Stimulated activated memory B cell treated with anti-CD40 and anti-IgM and Interleukin-4, amounts not matched to agents 10 μg/mL and 1 μg/mL and 100 μg/mL, for 72 hours (primary cell): ENCODE data around the gene HADHB.
"Not testable (repeated sequence)": the region's sequence is repeated elsewhere in the genome, so short reads cannot be mapped to it uniquely, and the experiment has no call there.

ENCODE experiments used
- ATAC-seq: fragments of 150-1000 bp; cut with Tn5 transposase; 2 replicates; pipeline ENCODE4 v1.10.0; 2021
- H3K27ac Mint-ChIP-seq: one replicate; pipeline ENCODE4 v1.8.0; 2022; ENCODE audit warnings: mild to moderate bottlenecking, mixed read lengths
- H3K27me3 Mint-ChIP-seq: one replicate; pipeline ENCODE4 v1.8.0; 2022; ENCODE audit warnings: mixed read lengths
- H3K36me3 Mint-ChIP-seq: one replicate; pipeline ENCODE4 v1.8.0; 2022; ENCODE audit warnings: mixed read lengths
- H3K4me1 Mint-ChIP-seq: one replicate; pipeline ENCODE4 v1.8.0; 2022; ENCODE audit warnings: mixed read lengths
- H3K4me3 Mint-ChIP-seq: one replicate; pipeline ENCODE4 v1.8.0; 2022; ENCODE audit warnings: mild to moderate bottlenecking, moderate library complexity, mixed read lengths
- H3K9me3 Mint-ChIP-seq: one replicate; pipeline ENCODE4 v1.8.0; 2022; ENCODE audit warnings: mixed read lengths

The HADHB gene

GRCh38 chr2:26298638-26299393 lies 54.1 kb downstream of the HADHB start:
- no peaks in the 10 kb centered on the region for H3K4me1 Mint-ChIP-seq
- H3K27ac Mint-ChIP-seq, result no peak overlapping the region
- peak; percentile 75 for ATAC-seq
- H3K4me3 Mint-ChIP-seq, result no peak overlapping the region
- H3K9me3 Mint-ChIP-seq, result no peaks in the 10 kb centered on the region
- H3K36me3 Mint-ChIP-seq, result no peaks in the 10 kb centered on the region
- H3K27me3 Mint-ChIP-seq, result no peaks in the 10 kb centered on the region

DNA sequence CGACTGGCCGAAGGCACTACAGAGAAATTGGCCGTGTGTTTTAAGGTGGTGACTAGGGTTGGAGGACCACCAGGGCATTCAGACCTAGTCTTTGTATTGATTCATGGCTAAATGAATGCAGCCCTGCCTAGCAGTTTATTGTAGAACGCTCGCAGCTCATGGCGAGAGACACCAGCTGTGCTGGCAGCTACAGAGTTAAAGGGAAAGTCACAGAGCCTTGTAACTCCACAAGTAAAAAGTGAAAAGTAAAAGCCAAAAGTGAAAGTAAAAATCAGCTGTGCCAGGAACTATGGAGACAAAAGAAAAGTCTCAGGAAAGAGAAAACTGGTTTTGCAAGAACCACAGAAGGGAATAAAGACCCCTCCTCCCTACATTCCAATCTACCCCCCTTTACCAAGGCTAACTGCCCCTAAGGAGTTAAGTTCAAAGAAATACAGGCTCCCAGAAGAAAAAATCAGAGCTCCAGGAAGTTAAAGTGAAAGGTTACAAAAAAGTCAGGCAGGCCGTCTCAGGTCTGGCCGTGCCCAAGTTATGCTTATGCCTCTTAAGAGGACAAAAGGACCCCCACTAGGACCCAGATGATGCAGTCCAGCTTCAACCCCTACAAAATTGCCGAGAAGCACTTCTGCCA lies 54.8 kb downstream of the HADHB start:
- ATAC-seq, result peak; percentile 52
- H3K4me1 Mint-ChIP-seq, result no peaks in the 10 kb centered on the region
- H3K9me3 Mint-ChIP-seq, result no peaks in the 10 kb centered on the region
- H3K27ac Mint-ChIP-seq, result no peak overlapping the region
- no peak overlapping the region for H3K4me3 Mint-ChIP-seq
- no peaks in the 10 kb centered on the region for H3K36me3 Mint-ChIP-seq
- H3K27me3 Mint-ChIP-seq, result no peaks in the 10 kb centered on the region

DNA sequence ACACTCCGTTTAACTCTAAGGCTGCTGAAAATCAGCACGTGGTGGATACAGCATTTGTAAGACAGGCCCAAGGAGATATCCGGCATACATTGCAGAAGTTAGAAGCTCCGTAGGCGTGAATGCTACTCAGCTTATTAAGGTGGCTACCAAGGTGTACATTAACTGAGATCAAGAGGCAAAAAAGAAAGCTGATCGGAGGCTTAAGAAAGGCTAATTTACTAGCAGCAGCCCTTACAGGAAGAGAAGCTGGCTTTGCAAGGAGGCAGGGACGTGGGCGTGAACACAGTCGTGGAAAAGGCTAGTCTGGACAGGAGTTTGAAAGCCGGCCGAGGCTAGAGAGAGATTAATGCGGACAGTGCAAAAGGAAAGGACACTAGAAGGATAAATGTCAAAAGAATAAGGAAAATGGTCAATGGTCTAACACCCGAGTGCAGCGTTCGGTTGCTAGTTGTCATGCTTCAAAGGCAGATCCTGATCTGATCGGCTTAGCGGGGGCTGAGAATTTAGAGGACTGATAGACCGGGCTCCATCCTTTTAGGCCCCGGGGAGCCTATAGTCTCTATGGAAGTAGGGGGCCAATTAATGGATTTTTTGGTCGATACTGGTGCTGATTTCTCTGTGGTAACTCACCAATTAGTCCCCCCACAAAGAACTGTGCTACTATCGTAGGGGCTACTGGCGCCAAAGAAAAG lies 55.6 kb downstream of the HADHB start:
- no peak overlapping the region for H3K27ac Mint-ChIP-seq
- no peaks in the 10 kb centered on the region for H3K36me3 Mint-ChIP-seq
- no peaks in the 10 kb centered on the region for H3K4me1 Mint-ChIP-seq
- H3K9me3 Mint-ChIP-seq, result no peaks in the 10 kb centered on the region
- H3K27me3 Mint-ChIP-seq, result no peaks in the 10 kb centered on the region
- no peak overlapping the region for H3K4me3 Mint-ChIP-seq
- ATAC-seq, result no peak

DNA sequence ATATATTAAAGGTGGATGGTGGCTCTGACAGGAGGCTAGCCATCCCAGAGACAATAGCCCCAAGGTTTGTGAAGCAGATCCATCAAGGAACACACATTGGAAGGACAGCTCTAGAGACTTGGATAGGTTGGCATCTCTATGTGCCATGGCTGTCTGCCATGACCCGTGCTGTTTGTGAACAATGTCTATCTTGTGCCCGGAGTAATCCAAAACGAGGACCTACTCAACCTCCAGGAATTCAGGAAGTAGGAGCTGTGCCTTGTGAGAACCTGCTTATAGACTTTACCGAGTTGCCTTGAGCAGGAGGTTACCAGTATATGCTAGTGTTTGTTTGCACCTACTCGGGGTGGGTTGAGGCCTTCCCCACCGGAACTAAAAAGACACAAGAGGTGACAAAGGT lies 58.1 kb downstream of the HADHB start:
- H3K4me3 Mint-ChIP-seq, result no peak overlapping the region
- H3K27ac Mint-ChIP-seq, result no peak overlapping the region
- ATAC-seq, result no peak
- no peaks in the 10 kb centered on the region for H3K36me3 Mint-ChIP-seq
- no peaks in the 10 kb centered on the region for H3K27me3 Mint-ChIP-seq
- H3K9me3 Mint-ChIP-seq, result no peaks in the 10 kb centered on the region
- H3K4me1 Mint-ChIP-seq, result no peaks in the 10 kb centered on the region

DNA sequence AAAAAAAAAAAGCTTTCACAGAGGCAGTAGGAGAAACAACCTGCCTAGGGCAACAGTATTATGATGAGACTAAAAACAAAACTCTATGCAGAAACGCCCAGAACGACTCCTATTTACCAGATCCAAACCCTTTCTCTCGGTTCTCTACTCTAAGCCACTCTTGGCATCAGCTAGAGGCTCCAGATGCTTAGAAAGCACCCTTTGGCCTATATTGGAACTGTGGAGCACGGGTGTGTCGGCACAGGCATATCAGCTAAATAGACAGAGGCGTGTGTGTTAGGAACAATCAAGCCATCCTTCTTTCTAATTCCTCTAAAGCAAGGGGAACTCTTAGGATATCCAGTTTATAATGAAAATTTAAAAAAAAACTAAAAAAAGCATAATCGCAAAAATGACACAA lies 60.4 kb downstream of the HADHB start:
- H3K9me3 Mint-ChIP-seq, H3K36me3 Mint-ChIP-seq, H3K4me3 Mint-ChIP-seq, ATAC-seq, H3K27me3 Mint-ChIP-seq, H3K27ac Mint-ChIP-seq, H3K4me1 Mint-ChIP-seq: not testable (repeated sequence)

- Mint-ChIP-seq H3K4me3 (no peak overlapping the region), H3K36me3 (no peaks in the 10 kb centered on the region), H3K4me1 (no peaks in the 10 kb centered on the region), H3K27me3 (no peaks in the 10 kb centered on the region), H3K9me3 (no peaks in the 10 kb centered on the region), H3K27ac (no peak overlapping the region)
- no peak for ATAC-seq
These were observed 60.8 kb downstream of the HADHB start for GRCh38 chr2:26305540-26305939.

- Mint-ChIP-seq H3K27me3 (no peaks in the 10 kb centered on the region), H3K4me3 (no peak overlapping the region)
- ATAC-seq, result no peak
These were observed 65.2 kb downstream of the HADHB start for GRCh38 chr2:26309921-26310320.

GRCh38 chr2:26312471-26312870 lies 67.7 kb downstream of the HADHB start:
- no peak for ATAC-seq
- Mint-ChIP-seq H3K36me3 (no peaks in the 10 kb centered on the region), H3K4me3 (no peak overlapping the region), H3K4me1 (no peaks in the 10 kb centered on the region), H3K27me3 (no peaks in the 10 kb centered on the region), H3K9me3 (no peaks in the 10 kb centered on the region), H3K27ac (no peak overlapping the region)

More at GRCh38 chr2:26309921-26310320, 65.2 kb downstream of the HADHB start:
- Mint-ChIP-seq H3K27ac (no peak overlapping the region), H3K4me1 (no peaks in the 10 kb centered on the region), H3K36me3 (no peaks in the 10 kb centered on the region), H3K9me3 (no peaks in the 10 kb centered on the region)

- ATAC-seq, result peak; percentile 4
- H3K27me3 Mint-ChIP-seq, result no peaks in the 10 kb centered on the region
- H3K27ac Mint-ChIP-seq, result no peak overlapping the region
- H3K9me3 Mint-ChIP-seq, result no peaks in the 10 kb centered on the region
- no peaks in the 10 kb centered on the region for H3K36me3 Mint-ChIP-seq
- no peaks in the 10 kb centered on the region for H3K4me1 Mint-ChIP-seq
- H3K4me3 Mint-ChIP-seq, result no peak overlapping the region
These were observed 68.7 kb downstream of the HADHB start for GRCh38 chr2:26313446-26313845.

GRCh38 chr2:26314243-26314642 lies 69.5 kb downstream of the HADHB start:
- ATAC-seq, result no peak
- Mint-ChIP-seq H3K36me3 (no peaks in the 10 kb centered on the region), H3K4me3 (no peak overlapping the region)

DNA sequence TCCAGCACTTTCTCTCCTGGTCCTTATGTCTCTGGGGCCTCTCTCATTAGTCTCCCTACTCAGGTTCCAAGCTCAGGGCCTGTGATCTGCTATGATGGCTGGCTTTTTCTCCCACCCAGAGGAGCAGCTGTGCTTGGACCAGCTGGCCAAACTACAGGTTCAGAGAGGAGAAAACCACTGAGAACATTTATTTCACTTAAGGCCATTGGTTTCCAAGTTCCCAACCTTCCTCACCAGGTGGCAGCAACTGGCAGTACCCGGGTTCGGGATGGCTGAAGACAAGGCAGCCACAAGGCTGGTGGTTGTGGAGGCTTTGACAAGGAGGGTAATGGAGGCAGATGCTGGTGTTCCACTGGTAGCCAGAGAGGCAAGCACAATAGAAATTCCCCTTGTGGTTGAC lies 71.3 kb downstream of the HADHB start:
- Mint-ChIP-seq H3K9me3 (no peaks in the 10 kb centered on the region), H3K4me3 (no peak overlapping the region), H3K4me1 (peaks cover 6% of the 10 kb centered on the region), H3K36me3 (no peaks in the 10 kb centered on the region), H3K27ac (no peak overlapping the region), H3K27me3 (no peaks in the 10 kb centered on the region)
- ATAC-seq, result no peak

More at GRCh38 chr2:26314243-26314642, 69.5 kb downstream of the HADHB start:
- Mint-ChIP-seq H3K27me3 (no peaks in the 10 kb centered on the region), H3K9me3 (no peaks in the 10 kb centered on the region), H3K27ac (no peak overlapping the region), H3K4me1 (peaks cover under 1% of the 10 kb centered on the region)

DNA sequence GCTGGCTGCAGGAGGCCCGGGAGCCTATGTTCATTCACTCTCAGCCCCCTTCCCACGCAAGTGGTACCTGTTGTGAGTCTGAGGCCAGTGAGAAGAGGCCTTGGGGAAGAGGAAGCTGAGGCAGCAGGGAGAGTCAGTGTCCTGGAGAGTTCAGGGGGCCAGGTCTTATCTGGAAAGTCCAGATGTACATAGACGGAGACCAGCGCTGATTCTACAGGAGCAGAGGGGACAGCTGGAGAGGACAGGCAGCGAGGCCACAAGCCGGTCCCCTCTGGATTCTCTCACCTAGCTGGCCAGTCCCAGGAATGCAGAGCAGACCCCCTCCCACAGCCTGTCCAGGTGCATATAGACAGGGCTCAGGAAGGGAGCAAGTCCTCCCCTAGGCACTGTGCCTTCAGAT lies 72.1 kb downstream of the HADHB start:
- H3K27me3 Mint-ChIP-seq, result no peaks in the 10 kb centered on the region
- H3K9me3 Mint-ChIP-seq, result no peaks in the 10 kb centered on the region
- H3K27ac Mint-ChIP-seq, result no peak overlapping the region
- H3K4me1 Mint-ChIP-seq, result peaks cover 6% of the 10 kb centered on the region
- no peak overlapping the region for H3K4me3 Mint-ChIP-seq
- H3K36me3 Mint-ChIP-seq, result no peaks in the 10 kb centered on the region
- ATAC-seq, result no peak

DNA sequence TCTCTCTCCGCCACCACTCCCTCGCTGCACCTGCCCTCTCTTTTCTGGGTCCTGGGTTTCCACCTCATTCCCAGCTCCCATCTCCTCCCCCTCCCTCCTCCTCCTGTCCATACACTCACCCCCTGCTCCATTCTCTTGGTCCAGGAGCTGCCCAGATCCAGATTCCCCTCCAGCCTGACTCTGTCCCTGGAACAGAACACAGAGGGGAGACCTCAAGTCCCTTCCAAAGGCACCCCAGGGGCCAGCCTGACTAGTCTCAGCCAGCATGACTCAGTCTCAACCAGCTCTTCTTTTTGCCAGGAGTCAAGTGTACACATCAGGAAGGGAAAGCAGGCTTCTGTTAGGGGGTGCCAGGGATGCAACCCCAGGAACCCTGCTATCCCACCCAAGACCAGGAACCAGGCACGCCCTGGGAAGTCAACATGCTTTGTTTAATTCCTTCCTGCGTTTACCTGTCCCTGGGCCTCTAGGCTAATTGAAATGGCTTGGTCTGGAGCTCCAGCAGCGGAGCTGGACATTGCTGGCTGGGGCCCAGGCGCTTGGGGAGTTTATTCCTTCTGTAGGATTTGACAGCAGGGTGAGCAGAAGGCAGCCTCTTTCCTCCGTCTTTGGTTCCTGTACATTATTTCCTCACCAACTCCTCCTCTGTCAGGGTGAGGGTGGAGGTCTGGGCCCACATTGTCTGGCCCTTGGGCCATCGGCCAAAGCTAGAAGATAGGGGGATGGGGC lies 72.8 kb downstream of the HADHB start:
- no peak for ATAC-seq
- no peaks in the 10 kb centered on the region for H3K36me3 Mint-ChIP-seq
- H3K4me3 Mint-ChIP-seq, result no peak overlapping the region
- H3K9me3 Mint-ChIP-seq, result no peaks in the 10 kb centered on the region
- H3K4me1 Mint-ChIP-seq, result peaks cover 6% of the 10 kb centered on the region
- no peaks in the 10 kb centered on the region for H3K27me3 Mint-ChIP-seq
- H3K27ac Mint-ChIP-seq, result no peak overlapping the region

DNA sequence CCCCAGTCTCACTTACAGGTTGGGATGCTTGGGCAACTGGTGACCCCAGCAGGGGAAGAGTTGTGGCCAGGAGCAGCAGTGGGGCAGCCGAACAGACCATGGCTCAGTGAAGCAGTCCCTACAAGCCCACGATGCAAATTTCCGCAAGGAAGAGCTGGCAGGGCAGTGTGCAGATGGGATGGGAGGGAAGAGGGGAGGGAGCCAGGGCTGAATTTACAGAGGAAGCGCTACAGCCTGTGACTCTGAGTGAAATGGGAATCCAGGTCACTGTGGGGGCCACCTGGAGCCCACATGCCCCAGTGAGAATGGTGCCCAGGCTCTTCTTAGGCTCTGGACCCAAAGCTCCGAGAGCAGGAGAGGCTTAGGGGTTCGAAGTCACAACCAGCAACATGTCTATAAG lies 74.2 kb downstream of the HADHB start:
- no peaks in the 10 kb centered on the region for H3K36me3 Mint-ChIP-seq
- H3K4me1 Mint-ChIP-seq, result peaks cover 6% of the 10 kb centered on the region
- no peak overlapping the region for H3K4me3 Mint-ChIP-seq
- H3K27ac Mint-ChIP-seq, result no peak overlapping the region
- H3K27me3 Mint-ChIP-seq, result no peaks in the 10 kb centered on the region
- ATAC-seq, result no peak
- no peaks in the 10 kb centered on the region for H3K9me3 Mint-ChIP-seq

GRCh38 chr2:26324479-26324878 lies 79.7 kb downstream of the HADHB start:
- ATAC-seq, H3K9me3 Mint-ChIP-seq, H3K27ac Mint-ChIP-seq, H3K4me1 Mint-ChIP-seq, H3K4me3 Mint-ChIP-seq, H3K27me3 Mint-ChIP-seq, H3K36me3 Mint-ChIP-seq: not testable (repeated sequence)
